ENCODE measurements around the gene TPST1.

The TPST1 gene

DNA sequence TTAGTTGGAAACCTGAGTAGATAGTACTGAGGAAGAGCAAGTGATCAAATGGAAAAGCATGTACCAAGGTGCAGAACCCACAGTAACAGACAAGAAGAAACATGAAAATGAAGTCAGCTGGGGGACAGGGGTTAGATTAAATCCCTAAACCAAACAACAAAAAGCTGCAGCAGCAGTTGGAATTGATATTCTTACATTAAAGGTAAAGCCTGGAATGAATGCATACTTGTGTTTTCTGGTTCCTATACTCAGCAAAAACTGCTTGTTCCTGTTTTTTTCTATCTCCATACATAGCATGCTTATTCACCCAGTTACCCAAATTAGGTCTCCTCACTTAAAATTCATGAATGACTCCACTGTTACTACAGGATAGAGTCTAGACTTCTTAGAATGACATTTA is 92.4 kb downstream of the TPST1 start:
- peak; percentile 9 to 17 for DNase-seq

DNA sequence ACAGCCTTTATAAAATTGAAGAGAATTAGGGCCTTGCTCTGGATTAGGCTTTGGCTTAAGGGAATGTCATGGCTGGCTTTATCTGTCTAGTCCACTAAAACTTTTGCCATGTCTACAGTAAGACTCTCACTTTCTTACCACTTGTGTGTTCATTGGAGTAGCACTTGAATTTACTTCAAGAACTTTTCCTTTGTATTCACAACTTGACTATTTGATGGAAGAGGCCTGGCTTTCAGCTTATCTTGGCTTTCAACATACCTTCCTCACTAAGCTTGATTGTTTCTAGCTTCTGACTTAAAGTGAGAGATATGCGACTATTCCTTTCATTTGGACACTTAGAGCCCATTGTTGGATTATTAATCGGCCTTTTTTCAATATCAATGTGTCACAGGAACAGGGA is 96.1 kb downstream of the TPST1 start:
- DNase-seq = no peak

DNA sequence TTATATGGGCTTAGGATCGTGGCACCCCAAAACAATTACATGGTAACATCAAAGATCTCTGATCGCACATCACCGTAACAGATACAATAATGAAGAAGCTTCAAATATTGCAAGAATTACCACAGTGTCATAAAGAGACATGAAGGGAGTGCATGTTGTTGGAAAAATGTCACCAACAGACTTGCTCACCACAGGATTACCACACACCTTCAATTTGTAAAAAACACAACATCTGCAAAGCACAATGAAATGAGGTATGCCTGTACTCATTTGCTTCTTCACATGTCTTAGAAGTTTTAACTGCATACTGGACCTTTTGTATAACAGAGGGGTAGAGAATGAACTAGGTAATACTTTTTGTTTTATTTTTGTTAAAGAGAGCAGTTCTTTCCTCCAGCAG is 96.6 kb downstream of the TPST1 start:
- no peak for DNase-seq

DNA sequence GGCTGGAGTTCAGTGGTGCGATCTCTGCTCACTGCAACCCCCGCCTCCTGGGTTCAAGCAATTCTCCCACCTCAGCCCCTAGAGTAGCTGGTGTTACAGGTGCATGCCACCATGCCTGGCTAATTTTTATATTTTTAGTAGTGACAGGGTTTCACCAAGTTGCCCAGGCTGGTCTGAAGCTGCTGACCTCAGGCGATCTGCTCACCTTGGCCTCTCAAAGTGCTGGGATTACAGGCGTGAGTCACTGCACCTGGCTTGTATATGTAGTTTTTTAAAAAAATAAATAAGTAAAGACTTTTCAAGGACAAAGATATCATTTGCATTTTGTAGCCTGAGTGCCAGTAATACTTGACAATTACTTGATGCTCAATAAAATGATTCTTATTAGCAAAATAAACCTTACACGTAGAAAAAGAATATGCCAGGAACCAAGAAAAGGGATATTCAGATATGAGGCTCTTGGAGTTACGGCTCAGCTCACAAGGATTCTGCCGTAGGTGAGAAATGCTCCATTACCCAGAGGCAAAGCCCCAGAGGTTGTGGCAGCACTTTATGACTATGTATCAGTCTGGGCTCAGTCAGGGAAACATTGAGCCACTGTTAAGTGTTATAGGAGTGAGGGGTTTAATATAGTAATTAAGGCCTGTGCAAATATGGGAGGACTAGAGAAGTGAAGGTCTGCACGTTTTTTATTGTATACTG is 98.5 kb downstream of the TPST1 start:
- no peak for DNase-seq

DNA sequence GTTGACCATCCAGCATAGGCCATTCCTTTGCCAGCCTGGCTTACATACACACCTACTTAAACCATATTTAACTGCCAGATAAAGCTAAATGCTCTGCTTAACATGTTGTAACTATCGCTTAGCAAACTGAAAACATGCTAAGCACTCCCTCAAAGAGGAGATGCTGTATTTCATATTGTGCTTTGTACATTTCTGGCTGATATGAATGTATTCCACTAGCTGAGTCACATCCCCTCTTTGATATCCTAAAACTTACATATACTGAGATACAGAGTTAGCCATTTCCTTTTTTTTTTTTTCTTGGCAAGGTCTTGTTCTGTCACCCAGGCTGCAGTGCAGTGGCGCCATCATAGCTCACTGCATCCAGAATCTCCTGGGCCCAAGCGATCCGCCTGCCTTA is 99.4 kb downstream of the TPST1 start:
- DNase-seq = no peak

DNA sequence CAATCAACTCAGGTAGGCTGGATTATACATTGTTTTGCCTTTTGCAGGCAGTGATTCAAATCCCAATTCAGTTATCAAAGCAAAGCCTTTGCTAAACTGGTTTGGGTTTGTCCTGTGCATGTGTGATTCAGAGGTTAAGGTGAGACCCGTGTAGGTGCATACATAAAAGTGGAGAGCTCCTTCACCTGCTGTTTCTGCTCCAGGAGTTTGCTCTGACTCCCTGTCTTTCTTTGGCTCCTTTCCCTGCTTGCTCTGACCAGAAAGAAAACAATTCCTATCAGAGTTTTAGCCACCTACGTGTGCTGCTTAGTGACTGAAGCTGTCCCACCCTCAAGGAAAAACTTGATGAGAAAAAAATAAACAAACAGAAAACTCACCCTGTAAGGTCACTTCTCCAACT is 101.1 kb downstream of the TPST1 start:
- no peak for DNase-seq

DNA sequence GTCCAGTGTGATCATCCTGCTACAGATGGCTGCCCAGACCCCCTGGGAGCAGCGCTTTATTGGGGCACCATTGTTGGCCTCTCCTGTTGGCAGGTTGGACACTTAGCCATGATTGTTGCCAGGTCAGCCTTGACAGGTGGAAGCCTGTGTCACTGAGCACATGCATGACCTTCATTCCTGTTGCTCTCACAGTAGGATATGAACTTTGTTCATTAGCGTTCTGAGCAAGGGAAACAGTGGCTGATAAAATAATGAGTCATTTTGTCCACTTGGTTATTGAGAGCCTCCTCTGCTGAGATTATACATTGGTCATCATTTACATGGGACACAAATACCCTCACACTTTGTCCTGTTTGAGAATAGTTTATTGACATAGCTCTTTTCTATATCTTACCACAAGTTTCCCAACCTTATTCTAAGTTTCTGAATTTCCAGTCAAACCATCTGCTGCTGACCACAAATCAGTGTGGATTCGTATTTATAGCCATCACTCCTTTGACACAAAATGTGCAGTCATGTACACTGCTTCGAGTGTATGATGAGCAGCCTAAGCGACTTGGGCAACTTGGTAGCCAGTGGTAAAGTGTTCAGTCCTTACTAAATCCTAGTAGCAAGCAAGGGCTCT is 102.6 kb downstream of the TPST1 start:
- DNase-seq = no peak

DNA sequence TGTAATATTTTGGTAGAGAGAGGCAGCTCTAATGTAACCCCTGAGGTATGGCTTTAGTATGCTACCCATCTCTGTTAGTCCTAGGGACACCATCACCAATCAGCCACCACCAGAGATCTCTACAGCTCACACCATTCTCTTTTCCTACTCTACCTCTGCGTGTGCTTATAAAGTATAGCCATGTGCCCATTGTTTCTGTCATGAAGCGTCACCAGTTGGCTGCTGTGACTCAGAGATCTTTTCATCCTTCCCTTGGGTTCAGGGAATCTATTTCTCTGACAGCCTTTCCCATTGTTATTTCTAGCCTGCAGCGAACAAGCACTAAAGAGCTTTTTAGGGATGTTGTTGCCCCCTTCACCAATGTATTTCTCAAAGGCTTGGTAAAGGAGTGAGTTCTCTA is 103.3 kb downstream of the TPST1 start:
- no peak for DNase-seq

DNA sequence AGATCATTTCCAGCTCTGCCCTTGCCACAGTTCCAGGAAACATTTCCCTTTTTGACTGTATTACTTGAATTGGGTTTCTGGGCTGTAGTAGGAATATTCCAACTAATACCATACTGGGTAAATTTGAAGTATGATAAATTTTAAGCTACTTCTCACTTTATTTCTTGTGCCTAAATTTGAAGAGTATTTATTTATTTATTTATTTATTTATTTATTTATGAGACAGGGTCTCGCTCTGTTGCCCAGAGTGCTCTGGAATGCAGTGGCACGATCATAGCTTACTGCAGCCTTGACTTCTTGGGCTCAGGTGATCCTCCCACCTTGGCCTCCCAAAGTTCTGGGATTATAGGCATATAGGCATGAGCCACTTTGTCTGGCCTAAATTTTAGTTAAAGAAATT is 105.5 kb downstream of the TPST1 start:
- no peak for DNase-seq

DNA sequence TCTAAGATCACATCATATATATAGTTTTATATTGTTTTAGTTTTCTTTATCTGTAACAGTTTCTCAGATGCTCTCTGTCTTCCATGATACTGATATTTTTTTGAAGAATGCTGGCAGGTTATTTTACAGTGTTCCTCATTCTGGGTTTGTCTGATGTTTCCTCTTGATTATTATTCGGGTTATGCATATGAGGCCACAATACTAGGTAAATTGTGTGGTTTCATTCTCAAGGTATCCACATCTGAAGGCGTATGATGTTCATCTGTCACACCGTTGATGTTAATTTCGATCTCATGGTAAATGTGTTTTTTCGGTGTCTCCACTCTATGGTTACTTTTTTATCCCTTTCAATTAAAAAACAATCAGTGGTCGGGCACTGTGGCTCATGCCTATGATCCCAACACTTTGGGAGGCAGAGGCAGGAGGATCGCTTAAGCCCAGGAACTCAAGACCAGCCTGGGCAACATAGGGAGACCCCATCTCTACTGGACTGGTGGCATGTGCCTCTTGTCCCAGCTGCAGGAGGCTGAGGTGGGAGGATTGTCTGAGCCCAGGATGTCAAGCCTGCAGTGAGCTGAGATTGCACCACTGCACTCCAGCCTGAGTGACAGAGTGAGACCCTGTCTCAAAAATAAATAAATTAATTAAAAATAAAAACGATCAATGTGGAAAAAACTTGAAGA is 108.9 kb downstream of the TPST1 start:
- DNase-seq = no peak

DNA sequence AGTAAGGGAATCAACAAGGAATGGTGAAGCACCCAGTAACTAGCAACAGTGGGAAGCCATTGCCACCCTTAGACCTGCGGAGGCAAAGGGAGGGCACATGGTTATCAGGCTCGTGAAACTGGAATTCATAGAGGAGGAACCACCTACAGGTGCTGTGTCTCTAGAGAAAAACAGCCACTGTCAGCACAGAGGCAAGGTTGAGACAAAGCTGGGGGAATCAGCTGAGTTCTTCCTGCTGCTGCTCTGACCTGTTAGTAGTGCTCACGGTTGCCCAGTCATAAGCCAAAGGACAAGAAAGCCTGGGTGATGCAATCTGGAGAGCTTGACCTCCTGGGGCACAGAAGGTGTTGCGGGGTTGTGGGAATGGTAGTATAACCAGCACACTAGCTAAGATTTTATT is 110.1 kb downstream of the TPST1 start:
- no peak for DNase-seq

DNA sequence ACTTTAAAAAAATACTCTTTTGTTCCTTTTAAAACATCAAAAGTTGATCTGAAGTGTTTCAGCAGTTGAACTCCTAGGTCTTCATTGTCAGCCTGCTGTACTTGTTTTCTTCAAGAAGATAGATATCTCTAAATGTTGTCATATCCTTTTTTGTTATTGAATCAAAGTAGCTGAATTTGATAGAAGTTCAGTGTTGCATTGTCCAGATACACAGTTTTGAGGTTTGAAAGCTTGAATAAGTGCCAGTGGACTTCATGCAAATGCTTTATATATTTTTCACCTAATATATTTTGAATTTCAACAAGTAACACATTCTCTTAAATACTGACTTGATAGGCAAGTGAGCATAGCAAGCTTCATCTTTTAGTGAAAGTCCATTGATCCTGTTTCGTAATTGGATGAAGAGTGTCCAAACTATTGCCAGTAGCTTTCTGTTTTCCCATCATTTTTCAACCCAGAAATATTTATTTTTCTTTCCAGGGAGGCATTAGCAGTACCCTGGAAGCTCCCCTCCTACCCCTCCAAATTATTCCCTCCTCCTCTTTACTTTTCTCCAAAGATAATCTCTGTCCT is 114.4 kb downstream of the TPST1 start:
- no peak for DNase-seq

DNA sequence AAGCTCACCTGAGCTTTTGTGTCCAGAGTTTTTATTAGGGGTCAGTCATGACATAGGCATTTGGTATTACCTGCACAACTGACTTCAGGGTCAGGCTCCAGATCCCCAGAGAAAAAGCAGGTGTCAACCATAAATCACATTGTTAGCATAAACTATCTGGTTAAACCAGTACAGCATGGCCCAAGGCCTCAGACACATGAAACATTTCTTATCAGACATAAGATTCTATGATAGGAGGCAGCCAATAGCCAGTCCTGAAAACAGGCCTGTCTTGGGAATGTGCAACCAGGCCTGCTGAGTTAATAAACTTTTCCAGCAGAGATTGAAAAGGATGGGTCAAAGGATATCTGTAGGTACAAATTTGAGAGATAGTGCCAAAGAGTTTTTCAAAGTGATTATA is 116.1 kb downstream of the TPST1 start:
- no peak for DNase-seq

DNA sequence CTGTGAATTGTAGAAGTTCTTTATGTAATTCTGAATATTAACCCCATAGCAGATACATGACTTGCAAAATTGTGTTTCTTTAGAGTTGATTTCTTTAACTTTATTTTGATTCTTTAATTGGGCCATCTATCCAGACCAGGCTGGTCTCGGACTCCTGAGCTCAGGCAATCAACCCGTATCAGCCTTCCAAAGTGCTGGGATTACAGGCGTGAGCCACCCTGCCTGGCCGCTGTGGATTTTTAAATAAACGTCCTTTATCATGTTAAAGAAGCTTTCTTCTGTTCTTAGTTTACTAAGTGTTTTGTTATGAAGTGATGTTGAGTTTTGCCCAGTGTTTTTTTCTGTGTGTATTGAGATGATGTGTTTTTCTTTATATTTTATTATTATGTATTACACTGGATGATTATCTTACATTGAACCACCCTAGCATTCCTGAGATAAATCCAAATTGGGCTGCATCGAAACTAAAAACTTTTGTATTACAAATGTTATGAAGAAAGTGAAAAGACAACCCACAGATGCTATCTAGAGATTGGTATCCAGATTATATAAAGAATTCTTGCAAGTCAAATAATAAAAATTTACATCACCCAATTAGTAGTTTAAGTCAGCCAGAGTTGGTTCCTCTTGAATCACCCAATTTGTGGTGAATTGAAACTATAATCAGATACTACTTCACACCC is 118.1 kb downstream of the TPST1 start:
- no peak for DNase-seq

DNA sequence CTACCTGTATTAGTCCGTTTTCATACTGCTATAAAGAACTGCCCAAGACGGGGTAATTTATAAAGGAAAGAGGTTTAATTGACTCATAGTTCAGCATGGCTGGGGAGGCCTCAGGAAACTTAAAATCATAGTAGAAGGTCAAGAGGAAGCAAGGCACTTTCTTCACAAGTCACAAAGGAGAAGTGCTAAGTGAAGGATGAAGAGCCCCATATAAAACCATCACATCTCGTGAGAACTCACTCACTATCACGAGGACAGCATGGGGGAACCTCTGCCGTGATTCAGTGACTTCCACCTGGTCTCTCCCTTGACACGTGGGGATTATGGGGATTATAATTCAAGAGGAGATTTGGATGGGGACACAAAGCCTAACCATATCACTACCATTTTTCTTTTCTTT is 119.9 kb downstream of the TPST1 start:
- peak; percentile 33 to 42 for DNase-seq

DNA sequence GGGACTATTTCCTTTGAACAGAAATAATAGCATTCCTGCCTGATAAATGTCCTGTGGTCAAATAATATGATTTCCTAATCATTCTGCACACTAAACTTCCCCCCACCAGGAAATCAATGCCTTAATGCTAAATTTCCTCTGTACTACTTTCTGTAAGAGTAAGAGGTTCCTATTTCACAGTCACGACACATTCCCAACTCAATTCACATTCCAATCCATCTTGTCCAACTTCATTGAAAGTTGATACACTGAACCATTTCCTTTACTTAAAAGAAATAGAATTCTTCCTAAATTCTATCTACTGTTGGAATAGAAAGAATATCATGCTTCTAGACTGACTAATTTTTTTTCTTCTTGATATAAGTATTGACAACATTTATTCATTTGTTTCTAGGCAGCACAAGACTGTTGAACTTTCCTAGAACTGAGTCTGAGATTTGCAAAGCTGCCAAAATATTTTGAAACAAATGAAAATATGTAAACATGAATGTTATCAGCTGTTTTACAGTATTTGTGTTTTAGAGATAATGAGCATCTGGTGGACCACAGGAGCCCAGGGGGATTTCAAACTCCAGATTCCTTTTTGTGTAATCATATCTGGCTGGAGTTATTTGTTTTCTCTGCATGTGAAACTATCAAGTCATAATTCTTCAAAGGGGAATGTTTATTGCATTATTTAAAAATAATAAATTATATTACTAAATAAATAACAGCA is 121.5 kb downstream of the TPST1 start:
- DNase-seq = no peak

DNA sequence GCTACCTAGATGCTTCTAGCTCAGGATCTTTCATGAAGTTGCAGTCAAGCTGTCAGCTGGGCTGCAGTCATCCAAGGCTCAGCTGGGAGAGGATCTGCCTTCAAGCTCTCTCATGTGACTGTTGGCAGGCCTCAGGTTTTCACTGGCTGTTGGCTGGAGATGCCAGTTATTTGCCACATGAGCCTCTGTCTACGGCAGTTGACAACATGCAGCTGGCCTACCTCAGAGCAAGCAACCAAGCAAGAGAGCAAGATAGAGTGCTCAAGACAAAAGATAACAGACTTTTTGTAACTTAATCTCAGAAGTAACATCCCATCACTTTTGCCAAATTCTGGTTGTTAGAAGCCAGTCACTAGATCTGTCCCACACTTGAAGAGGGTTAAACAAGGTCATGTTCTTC is 125.8 kb downstream of the TPST1 start:
- no peak for DNase-seq

DNA sequence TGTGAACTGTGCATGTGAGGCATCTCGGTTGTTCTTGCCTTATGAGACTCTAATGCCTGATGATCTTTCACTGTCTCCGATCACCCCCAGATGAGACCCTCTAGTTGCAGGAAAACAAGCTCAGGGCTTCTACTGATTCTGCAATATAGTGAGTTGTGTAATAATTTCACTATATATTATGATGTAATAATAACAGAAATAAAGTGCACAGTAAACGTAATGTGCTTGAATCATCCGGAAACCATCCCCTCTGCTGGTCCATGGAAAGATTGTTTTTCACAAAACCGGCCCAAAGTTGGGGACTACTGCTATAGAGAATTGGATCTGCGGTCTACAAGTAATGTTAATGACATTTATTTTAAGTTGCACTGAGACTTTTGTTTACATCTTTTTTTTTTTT is 126.7 kb downstream of the TPST1 start:
- DNase-seq = no peak

DNA sequence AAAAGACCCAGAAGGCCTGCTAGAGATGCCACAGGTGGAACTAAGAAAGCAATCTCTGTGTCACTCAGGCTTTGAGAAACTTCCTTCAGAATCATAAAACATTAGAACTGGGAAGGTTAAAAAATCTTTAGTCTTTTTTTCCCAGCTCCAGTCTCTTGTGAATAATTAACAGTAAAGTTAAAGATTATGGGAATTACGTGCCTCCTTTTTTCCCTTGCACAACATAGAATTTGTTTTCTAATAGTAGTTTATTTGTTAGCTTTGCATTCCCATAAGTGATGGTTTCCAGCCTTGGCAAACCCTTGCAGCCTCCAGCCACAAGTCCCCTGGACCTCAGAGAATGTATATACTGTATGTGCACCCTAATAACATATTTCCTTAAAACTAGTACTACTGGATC is 128.3 kb downstream of the TPST1 start:
- no peak for DNase-seq

DNA sequence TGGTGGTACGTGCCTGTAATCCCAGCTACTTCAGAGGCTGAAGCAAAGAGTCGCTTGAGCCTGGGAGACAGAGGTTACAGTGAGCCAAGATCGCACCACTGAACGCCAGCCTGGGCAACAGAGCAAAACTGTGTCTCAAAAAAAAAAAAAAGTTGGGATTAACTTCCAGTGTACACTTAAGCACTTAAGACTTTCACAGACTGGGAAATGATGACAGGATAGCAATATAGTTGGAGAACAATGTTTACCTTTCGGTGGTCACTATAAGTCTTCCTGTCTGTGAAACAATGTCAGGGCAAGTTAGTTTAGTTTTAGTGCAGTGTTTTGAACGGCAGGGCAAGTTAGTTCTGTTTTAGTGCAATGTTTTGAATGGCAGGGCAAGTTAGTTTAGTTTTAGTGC is 130.2 kb downstream of the TPST1 start:
- DNase-seq = no peak

DNA sequence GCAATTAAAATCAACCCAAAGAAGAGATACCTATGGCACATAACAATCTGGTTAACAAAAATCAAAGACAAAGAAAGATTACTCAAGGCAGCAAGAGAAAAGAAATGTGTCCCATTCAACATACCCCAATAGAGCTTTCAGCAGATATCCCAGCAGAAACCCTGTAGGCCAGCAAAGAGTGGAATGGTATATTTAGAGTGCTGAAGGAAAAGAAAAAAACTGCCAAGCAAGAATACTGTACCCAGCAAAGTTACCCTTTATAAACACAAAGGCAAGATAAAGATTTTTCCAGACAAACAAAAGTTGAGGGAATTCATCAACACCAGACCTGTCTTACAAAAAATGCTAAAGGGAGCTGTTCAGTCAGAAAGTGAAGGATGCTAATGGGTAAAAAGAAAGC is 131.6 kb downstream of the TPST1 start:
- no peak for DNase-seq

DNA sequence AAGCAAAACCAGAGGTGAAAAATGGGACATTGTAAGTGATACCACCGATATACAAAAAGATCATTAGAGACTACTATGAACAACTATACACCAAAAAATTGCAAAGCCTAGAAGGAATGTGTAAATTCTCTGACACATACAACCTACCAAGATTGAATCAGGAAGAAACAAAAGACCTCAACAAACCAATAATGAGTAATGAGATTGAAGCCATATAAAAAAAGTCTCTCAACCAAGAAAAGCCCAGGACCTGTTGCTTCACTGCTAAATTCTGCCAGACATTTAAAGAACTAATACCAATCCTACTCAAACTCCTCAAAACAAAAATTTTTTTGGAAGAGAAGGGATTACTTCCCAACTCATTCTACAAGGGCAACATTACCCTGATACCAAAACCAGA is 134.0 kb downstream of the TPST1 start:
- DNase-seq = no peak

DNA sequence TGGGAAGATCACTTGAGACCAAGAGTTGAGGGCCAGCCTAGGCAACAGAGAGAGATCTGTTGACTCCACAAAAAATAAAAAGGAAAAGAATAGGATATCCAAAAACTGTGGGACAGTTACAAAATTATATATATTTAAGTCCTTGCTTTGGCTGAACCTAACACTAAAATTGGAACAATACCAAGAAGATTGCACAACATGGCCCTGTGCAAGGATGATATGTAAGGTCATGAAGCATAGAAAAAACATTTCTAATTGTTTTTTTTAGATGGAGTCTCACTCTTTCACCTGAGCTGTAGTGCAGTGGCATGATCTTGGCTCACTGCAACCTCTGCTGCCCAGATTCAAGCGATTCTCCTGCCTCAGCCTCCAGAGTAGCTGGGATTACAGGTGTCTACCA is 139.0 kb downstream of the TPST1 start:
- DNase-seq = peak in 1 of 2 experiments; percentile 15

Data from Kasumi-1 (cell line).